ENCODE results near the gene GLB1L2. TPM values are rescaled to one million over a fixed set of nuclear protein-coding genes. Genes with fewer than 3 reads are reported as not detected.

GLB1L2 gene
- total and polyA plus RNA-seq, 12 donors: 0.11 to 0.72 (median 0.30) TPM

GRCh38 chr11:134355656-134356055 lies 23.9 kb downstream of the GLB1L2 start:
- no peak for TF ChIP-seq CTCF (IDR thresholded peaks at IDR 0.05)
- no peaks in the 10 kb centered on the region for H3K36me3 ChIP-seq
- no peak for DNase-seq
- H3K4me3 ChIP-seq: no peak overlapping the region
- intact Hi-C loops (cut with DNase I): no loop called here
- H3K27ac ChIP-seq: no peak overlapping the region
- H3K9me3 ChIP-seq: peaks cover 0 to 11% (median 0%) of the 10 kb centered on the region in 11 donors
- WGBS, 2 donors: 79 to 82% methylated on average over 5 of the region's 5 CpGs
- ATAC-seq: no peak
- peaks cover 0 to 48% (median 17%) of the 10 kb centered on the region in 7 donors for H3K27me3 ChIP-seq
- peaks cover 0 to 4% (median 0%) of the 10 kb centered on the region in 9 donors for H3K4me1 ChIP-seq

GRCh38 chr11:134356656-134357544 lies 25.1 kb downstream of the GLB1L2 start:
- 88 to 89% methylated on average over 21 of the region's 21 CpGs for WGBS, 2 donors
- H3K27me3 ChIP-seq: peaks cover 0 to 46% (median 18%) of the 10 kb centered on the region in 7 donors
- intact Hi-C loops (cut with DNase I): no loop called here

GRCh38 chr11:134357545-134357839 lies 25.7 kb downstream of the GLB1L2 start:
- H3K27me3 ChIP-seq: peaks cover 0 to 44% (median 23%) of the 10 kb centered on the region in 7 donors
- 79 to 86% methylated on average over 8 of the region's 8 CpGs for WGBS, 2 donors
- H3K9me3 ChIP-seq: peaks cover 0 to 11% (median 0%) of the 10 kb centered on the region in 11 donors
- ATAC-seq: no peak
- intact Hi-C loops (cut with DNase I): no loop called here
- DNase-seq: no peak
- no peaks in the 10 kb centered on the region for H3K36me3 ChIP-seq
- peaks cover 0 to 4% (median 0%) of the 10 kb centered on the region in 9 donors for H3K4me1 ChIP-seq
- H3K4me3 ChIP-seq: no peak overlapping the region
- TF ChIP-seq CTCF (IDR thresholded peaks at IDR 0.05): no peak
- H3K27ac ChIP-seq: no peak overlapping the region

More at GRCh38 chr11:134356656-134357544, 25.1 kb downstream of the GLB1L2 start:
- Histone ChIP-seq H3K9me3 (peaks cover 0 to 11% (median 0%) of the 10 kb centered on the region in 11 donors), H3K4me1 (peaks cover 0 to 4% (median 0%) of the 10 kb centered on the region in 9 donors), H3K4me3 (no peak overlapping the region), H3K27ac (no peak overlapping the region), H3K36me3 (no peaks in the 10 kb centered on the region)
- ATAC-seq (no peak), DNase-seq (no peak)
- no peak for TF ChIP-seq CTCF (IDR thresholded peaks at IDR 0.05)

GRCh38 chr11:134358165-134358855 lies 26.5 kb downstream of the GLB1L2 start:
- Histone ChIP-seq H3K36me3 (no peaks in the 10 kb centered on the region), H3K4me3 (no peak overlapping the region), H3K9me3 (peaks cover 0 to 8% (median 0%) of the 10 kb centered on the region in 11 donors), H3K27ac (no peak overlapping the region), H3K4me1 (peaks cover 0 to 4% (median 0%) of the 10 kb centered on the region in 9 donors), H3K27me3 (peaks cover 0 to 45% (median 31%) of the 10 kb centered on the region in 7 donors)
- no peak for DNase-seq
- 84% methylated on average over 27 of the region's 27 CpGs for WGBS, 2 donors
- peak in 1 of 8 donors; percentile 26 for ATAC-seq
- no peak for TF ChIP-seq CTCF (IDR thresholded peaks at IDR 0.05)
- intact Hi-C loops (cut with DNase I): no loop called here

Measured in heart right ventricle (tissue), 16 donors.